HEK293T (cell line): ENCODE measurements around the gene COLQ.

ENCODE experiments used
- ARNT ChIP-seq: fragments of 450-650 bp; IDR thresholded peaks from 2 replicates; pipeline ENCODE4 v1.6.1; 2017; ENCODE audit warnings: mild to moderate bottlenecking
- BHLHE40 ChIP-seq: fragments of 450-650 bp; IDR thresholded peaks from 2 replicates; pipeline ENCODE4 v1.6.1; 2016; ENCODE audit warnings: mild to moderate bottlenecking, moderate library complexity, borderline replicate concordance
- ELF4 ChIP-seq: fragments of 450-650 bp; IDR thresholded peaks from 2 replicates; pipeline ENCODE4 v1.6.1; 2017; ENCODE audit warnings: antibody characterized with exemption
- FOXA1 ChIP-seq: fragments of 450-650 bp; IDR thresholded peaks from 2 replicates; pipeline ENCODE4 v1.6.1; 2016; ENCODE audit warnings: mild to moderate bottlenecking
- FOXK2 ChIP-seq: fragments of 450-650 bp; IDR thresholded peaks from 2 replicates; pipeline ENCODE4 v1.6.1; 2016; ENCODE audit warnings: mild to moderate bottlenecking
- FOXM1 ChIP-seq: fragments of 450-650 bp; IDR thresholded peaks from 2 replicates; pipeline ENCODE4 v1.6.1; 2017; ENCODE audit warnings: mild to moderate bottlenecking, borderline replicate concordance
- HDGF ChIP-seq: fragments of 450-650 bp; IDR thresholded peaks from 2 replicates; pipeline ENCODE4 v1.6.1; 2017; ENCODE audit warnings: antibody characterized with exemption, borderline replicate concordance
- L3MBTL2 ChIP-seq: fragments of 450-650 bp; conservative IDR thresholded peaks from 2 replicates; pipeline ENCODE4 v1.6.1; 2016; ENCODE audit warnings: mild to moderate bottlenecking
- NFRKB ChIP-seq: fragments of 450-650 bp; IDR thresholded peaks from 2 replicates; pipeline ENCODE4 v1.6.1; 2016; ENCODE audit warnings: mild to moderate bottlenecking, moderate library complexity
- PKNOX1 ChIP-seq: fragments of 450-650 bp; IDR thresholded peaks from 2 replicates; pipeline ENCODE4 v1.6.1; 2016
- SP1 ChIP-seq: fragments of 450-650 bp; IDR thresholded peaks from 2 replicates; pipeline ENCODE4 v1.6.1; 2017
- SUZ12 ChIP-seq: fragments of 450-650 bp; IDR thresholded peaks from 2 replicates; pipeline ENCODE4 v1.6.1; 2016; ENCODE audit warnings: mild to moderate bottlenecking
- TARDBP ChIP-seq: fragments of 450-650 bp; IDR thresholded peaks from 2 replicates; pipeline ENCODE4 v1.6.1; 2016

GRCh38 chr3:15527031-15527459, 5.5 kb upstream of the COLQ start:
- TF ChIP-seq L3MBTL2 (no peak), TARDBP (no peak), FOXM1 (no peak), BHLHE40 (no peak), ELF4 (no peak), SP1 (no peak), NFRKB (no peak), ARNT (no peak), FOXK2 (no peak), PKNOX1 (no peak), HDGF (no peak), FOXA1 (no peak), SUZ12 (no peak)
